OCI-LY7 (cell line): Measurements from ENCODE around the gene ROR2.

Experiments
- EZH2phosphoT487 ChIP-seq: fragments of 200-600 bp; sonication (generic); IDR thresholded peaks from 2 replicates; pipeline ENCODE4 v1.6.1; 2018; ENCODE audit warnings: low read depth, borderline replicate concordance, mild to moderate bottlenecking, mixed run types, antibody characterized with exemption, low read length, moderate library complexity, mixed read lengths
- TF ChIP-seq, protein P1 (sequence below): fragments of 200-600 bp; sonication (generic); conservative IDR thresholded peaks from 2 replicates; pipeline ENCODE4 v1.5.1; 2014; ENCODE audit warnings: mild to moderate bottlenecking, antibody characterized with exemption, low read length, moderate library complexity, mixed read lengths

DNA sequence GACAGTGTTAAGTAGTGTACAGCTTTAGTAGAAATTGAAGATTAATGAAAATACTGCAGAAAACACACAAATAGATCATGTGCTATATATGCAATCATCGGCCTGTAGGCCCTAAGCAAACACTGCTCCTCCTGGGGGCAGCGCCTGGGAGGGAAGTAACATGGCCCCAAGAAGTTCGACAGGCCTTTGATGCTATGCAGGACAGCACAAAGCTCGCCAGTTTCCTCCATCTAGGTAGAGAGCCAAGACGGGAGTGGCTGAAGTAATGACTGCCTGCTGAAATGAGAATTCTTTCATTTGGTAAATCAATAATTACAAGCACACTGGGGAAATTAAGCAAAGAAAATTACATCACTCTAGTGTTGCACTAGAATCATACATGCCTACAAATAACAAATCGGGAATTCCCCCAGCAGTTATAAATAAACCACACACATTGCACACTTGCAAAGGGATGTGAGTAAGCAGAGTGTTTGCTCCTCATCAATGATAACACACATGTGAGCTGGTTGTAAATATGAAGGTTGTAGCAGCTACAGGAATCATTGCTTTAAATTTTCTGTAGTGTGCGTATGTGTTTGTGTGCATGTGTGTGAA, 306.4 kb downstream of the ROR2 start:
- TF ChIP-seq, protein P1, sequence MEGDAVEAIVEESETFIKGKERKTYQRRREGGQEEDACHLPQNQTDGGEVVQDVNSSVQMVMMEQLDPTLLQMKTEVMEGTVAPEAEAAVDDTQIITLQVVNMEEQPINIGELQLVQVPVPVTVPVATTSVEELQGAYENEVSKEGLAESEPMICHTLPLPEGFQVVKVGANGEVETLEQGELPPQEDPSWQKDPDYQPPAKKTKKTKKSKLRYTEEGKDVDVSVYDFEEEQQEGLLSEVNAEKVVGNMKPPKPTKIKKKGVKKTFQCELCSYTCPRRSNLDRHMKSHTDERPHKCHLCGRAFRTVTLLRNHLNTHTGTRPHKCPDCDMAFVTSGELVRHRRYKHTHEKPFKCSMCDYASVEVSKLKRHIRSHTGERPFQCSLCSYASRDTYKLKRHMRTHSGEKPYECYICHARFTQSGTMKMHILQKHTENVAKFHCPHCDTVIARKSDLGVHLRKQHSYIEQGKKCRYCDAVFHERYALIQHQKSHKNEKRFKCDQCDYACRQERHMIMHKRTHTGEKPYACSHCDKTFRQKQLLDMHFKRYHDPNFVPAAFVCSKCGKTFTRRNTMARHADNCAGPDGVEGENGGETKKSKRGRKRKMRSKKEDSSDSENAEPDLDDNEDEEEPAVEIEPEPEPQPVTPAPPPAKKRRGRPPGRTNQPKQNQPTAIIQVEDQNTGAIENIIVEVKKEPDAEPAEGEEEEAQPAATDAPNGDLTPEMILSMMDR: no peak
- no peak for TF ChIP-seq EZH2phosphoT487
